HG03135 (cell line): ENCODE results near the gene ATP8A2.
"Not testable (repeated sequence)": the region's sequence is repeated elsewhere in the genome, so short reads cannot be mapped to it uniquely, and the experiment has no call there.

Source experiments
- ATAC-seq: cut with Tn5 transposase; IDR thresholded peaks from one replicate; pipeline ENCODE4 v1.9.1; 2021; ENCODE audit warnings: mild to moderate bottlenecking, moderate library complexity; ENCODE audit not compliant: unreplicated experiment

ATP8A2 gene

GRCh38 chr13:25790137-25790536 lies 418.4 kb downstream of the ATP8A2 start:
- ATAC-seq: not testable (repeated sequence)

DNA sequence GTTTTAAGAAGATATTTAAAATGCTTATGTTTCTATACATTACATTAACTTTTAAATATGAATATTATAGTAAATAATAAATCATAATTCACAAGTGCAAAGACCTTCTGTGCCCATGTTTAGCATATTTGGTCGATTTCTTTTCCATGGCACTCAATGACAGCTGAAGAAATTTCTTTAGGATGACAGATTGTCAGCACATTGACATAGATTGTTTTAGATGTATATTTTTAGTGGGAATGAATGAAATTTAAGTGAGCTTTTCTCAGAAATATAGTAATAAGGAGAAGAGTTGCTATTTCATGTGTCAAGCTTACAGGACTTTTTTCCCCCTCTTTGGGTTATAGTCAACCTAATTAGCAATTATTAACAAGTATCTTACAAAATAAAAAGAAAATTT lies 423.5 kb downstream of the ATP8A2 start:
- ATAC-seq: no peak

- no peak for ATAC-seq
Measured at GRCh38 chr13:25796474-25796873, 424.7 kb downstream of the ATP8A2 start.

GRCh38 chr13:25798998-25799397 lies 427.2 kb downstream of the ATP8A2 start:
- ATAC-seq: no peak

DNA sequence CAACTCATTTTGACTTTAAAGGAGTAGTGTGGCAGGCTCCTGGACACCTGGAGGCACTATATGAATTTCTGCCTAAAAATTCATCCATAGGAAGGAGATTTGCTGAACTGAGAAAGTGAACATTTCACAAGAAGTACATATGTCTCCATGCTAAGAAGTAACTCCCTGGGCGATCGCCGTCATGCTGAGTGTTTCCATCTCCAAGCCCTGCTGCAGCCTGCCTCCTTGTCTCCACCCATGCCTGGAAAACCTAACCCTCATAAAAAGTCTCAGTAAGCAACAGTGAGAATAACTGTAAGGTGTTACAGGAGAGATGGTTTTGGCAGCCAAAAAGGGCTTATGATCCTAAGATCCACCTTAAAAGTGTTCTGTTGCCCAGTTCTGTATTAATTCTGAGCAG lies 428.7 kb downstream of the ATP8A2 start:
- ATAC-seq: no peak

- ATAC-seq: no peak
Measured at GRCh38 chr13:25802579-25802978, 430.8 kb downstream of the ATP8A2 start.

- no peak for ATAC-seq
Measured at GRCh38 chr13:25803641-25804040, 431.9 kb downstream of the ATP8A2 start.

DNA sequence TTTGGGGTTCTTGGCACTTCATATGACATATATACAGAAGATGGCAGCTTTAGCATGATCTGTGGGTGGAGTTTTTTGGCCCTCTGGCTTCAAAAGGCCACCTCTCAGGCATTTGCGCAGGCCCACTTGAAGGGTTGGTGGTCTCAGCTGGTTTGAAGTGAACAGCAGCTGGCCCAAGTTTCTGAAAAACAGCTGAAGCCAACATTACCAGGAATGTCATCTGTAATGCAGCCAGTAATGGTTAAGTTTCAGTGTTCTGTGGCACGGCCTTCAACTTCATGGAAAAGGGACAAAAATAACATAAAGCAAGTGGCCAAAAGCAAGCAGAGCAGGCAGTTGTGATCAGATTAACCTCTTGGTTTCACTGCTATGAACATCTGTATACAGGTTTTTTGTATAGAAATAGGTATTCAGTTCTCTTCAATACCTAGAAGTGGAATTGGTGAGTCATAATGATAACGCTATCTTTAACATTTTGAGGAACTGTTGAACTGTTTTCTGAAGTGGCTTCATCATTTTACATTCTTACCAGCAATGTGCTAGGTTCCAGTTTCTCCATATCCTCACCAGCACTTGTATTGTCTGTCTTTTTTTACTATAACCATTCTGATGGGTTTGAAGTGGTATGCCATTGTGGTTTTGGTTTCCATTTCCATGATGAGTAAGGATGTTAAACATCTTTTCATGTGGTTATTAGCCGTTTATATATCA lies 434.6 kb downstream of the ATP8A2 start:
- no peak for ATAC-seq

DNA sequence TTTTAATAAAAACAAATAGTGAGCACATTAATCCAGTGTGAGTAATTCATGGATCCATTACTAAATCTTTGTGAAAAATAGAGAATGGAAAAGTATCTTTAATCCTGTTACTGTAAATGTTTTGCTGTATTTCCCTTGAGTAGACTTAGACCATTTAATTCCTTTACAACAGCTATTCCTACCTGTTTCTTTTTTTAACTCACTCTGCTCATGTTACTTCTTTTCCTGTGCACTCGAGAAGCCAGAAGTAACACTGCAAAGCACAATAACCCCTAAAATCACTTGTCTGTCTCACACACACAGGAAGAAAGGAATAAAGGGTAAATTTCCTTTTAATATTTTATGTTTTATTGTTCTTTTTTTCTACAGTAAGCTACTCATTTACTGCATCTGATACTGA lies 435.8 kb downstream of the ATP8A2 start:
- ATAC-seq: no peak

DNA sequence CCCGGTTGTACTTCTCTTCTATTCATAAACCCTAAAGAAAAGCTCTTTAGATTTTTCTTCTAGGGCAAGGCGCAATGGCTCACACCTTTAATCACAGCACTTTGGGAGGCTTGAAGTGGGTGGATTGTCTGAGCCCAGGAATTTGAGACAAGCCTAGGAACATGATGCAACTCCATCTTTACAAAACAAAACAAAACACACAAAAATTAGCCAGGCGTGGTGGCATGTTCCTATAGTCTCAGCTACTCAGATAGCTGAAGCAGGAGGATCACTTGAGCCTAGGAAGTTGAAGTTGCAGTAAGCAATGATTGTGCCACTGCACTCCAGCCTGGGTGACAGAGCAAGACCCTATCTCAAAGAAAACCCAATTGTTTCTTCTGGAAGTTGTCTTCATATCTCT lies 439.7 kb downstream of the ATP8A2 start:
- ATAC-seq: no peak

DNA sequence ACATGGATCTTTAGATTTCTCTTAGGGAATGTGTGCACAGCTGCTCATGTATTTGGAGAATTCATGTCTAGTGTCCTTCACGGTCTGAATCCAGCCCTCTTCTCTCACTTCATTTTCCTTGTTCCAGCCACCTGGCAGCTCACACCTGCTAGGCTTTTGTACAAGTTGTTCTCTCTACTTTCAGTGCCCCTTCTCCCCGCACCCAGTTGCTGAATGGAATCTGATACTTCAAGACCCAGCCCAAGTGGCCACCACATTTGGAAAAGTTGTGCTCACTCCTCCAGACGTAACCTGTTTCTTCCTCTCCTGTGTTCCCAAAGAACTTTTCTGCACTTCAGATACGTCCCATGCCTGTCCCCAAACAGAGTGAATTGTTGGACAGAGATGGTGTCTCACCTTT lies 444.5 kb downstream of the ATP8A2 start:
- ATAC-seq: no peak

- ATAC-seq: no peak
Measured at GRCh38 chr13:25819856-25820530, 448.2 kb downstream of the ATP8A2 start.

- no peak for ATAC-seq
Measured at GRCh38 chr13:25821776-25822175, 450.0 kb downstream of the ATP8A2 start.

DNA sequence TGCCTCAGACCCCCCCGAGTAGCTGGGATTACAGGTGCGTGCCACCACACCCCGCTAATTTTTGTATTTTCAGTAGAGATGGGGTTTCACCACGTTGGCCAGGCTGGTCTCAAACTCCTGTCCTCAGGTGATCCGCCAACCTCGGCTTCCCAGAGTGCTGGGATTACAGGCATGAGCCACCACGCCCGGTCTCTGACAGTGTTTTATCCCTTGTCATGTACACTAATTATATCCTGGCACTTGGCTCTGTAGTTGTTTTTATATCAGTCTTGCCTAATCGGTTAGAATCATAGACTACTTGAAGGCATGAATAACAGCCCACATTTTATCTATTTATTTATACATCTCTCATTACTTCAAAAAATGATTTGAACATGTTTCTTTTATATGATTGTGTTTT lies 455.4 kb downstream of the ATP8A2 start:
- ATAC-seq: not testable (repeated sequence)

- no peak for ATAC-seq
Measured at GRCh38 chr13:25827831-25828465, 456.2 kb downstream of the ATP8A2 start.

- ATAC-seq: no peak
Measured at GRCh38 chr13:25833761-25834160, 462.0 kb downstream of the ATP8A2 start.

DNA sequence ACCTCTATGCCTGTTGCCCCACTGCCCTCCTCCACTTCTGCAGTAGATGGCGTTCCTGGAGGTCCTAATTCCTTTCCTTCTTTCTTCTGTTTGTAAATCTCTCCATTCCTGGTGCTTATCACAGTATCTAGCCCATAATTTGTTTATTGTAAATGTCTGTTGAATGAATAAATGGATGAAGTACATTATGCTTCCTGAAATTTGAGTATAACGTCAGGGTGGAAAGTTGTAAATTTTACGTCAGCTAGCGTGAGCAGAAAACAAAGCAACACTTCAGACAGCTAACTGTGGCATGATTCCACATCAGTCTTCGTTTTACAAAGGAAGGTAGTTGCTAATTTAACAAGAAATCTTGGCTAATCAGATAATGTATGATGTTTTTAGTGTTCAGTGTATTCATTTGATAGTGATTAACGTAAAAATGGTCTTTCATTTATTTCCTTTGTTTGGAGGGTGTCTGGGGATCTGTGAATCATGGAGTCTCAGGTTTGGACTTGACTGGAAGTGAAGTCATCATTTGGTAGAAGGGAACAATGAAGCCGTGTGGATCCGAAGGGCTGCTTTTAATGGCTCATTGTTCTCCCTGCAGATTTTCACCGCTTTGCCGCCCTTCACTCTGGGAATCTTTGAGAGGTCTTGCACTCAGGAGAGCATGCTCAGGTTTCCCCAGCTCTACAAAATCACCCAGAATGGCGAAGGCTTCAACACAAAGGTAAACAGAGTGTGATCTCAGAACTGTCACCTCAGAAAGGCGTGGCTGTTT lies 465.0 kb downstream of the ATP8A2 start:
- ATAC-seq: no peak

GRCh38 chr13:25839371-25839770 lies 467.6 kb downstream of the ATP8A2 start:
- ATAC-seq: no peak

- no peak for ATAC-seq
Measured at GRCh38 chr13:25840261-25840660, 468.5 kb downstream of the ATP8A2 start.

DNA sequence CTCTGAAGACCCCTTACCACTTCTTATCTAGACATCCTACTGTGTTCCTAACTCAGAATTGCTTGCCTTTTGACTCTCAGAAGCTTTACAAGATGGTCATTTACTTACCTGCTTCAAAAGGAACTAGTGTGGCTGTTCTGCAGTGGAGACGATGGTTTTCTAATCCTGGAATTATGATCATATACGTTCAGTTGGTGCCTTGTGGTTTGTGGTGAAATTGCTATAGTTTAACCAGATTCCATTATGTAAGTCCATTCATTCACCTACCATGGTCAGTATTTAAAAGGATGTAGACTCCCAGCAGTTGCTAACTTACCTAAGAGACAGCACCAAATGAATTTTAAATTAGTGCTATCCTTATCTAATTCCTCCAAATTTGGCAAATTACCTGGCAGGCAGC lies 469.2 kb downstream of the ATP8A2 start:
- no peak for ATAC-seq

GRCh38 chr13:25843692-25844091 lies 471.9 kb downstream of the ATP8A2 start:
- ATAC-seq: no peak
